H9 (cell line): ENCODE measurements around the gene SLF1. TPM values are rescaled to one million over a fixed set of nuclear protein-coding genes. Genes with fewer than 3 reads are reported as not detected.

Experiments
- DNase-seq: peaks from one replicate; pipeline ENCODE4 v3.0.0-alpha.2; 2017
- H2AFZ ChIP-seq: one replicate; pipeline ENCODE4 v1.6.1; 2013; ENCODE audit warnings: mild to moderate bottlenecking, low read length, control low read depth, moderate library complexity
- H2AK5ac ChIP-seq: 2 replicates; pipeline ENCODE4 v1.6.1; 2013; ENCODE audit warnings: low read length, control low read depth, mixed read lengths; ENCODE audit not compliant: insufficient read length
- H2BK120ac ChIP-seq: one replicate; pipeline ENCODE4 v1.6.1; 2013; ENCODE audit warnings: low read depth, mild to moderate bottlenecking, low read length, control low read depth, inconsistent platforms; ENCODE audit not compliant: poor library complexity, severe bottlenecking
- H2BK12ac ChIP-seq: 2 replicates; pipeline ENCODE4 v1.6.1; 2013; ENCODE audit warnings: low read length, control low read depth, mixed read lengths, low read depth; ENCODE audit not compliant: insufficient read length
- H2BK15ac ChIP-seq: 2 replicates; pipeline ENCODE4 v1.6.1; 2013; ENCODE audit warnings: low read depth, low read length, control low read depth
- H2BK20ac ChIP-seq: one replicate; pipeline ENCODE4 v1.6.1; 2013; ENCODE audit warnings: low read depth, mild to moderate bottlenecking, low read length, control low read depth, inconsistent platforms; ENCODE audit not compliant: poor library complexity, severe bottlenecking
- H2BK5ac ChIP-seq: 2 replicates; pipeline ENCODE4 v1.6.1; 2013; ENCODE audit warnings: low read length, control low read depth, mixed read lengths; ENCODE audit not compliant: insufficient read length
- H3K14ac ChIP-seq: 2 replicates; pipeline ENCODE4 v1.6.1; 2013; ENCODE audit warnings: low read length, control low read depth; ENCODE audit not compliant: insufficient read depth
- H3K18ac ChIP-seq: 2 replicates; pipeline ENCODE4 v1.6.1; 2013; ENCODE audit warnings: low read depth, mild to moderate bottlenecking, mixed read lengths, low read length, control low read depth; ENCODE audit not compliant: insufficient read length
- H3K23ac ChIP-seq: 2 replicates; pipeline ENCODE4 v1.6.1; 2013; ENCODE audit warnings: low read length, control low read depth, mixed read lengths, low read depth; ENCODE audit not compliant: insufficient read length
- H3K23me2 ChIP-seq: 2 replicates; pipeline ENCODE4 v1.6.1; 2013; ENCODE audit warnings: low read depth, mild to moderate bottlenecking, mixed read lengths, low read length, control low read depth; ENCODE audit not compliant: insufficient read length, poor library complexity, severe bottlenecking
- H3K27ac ChIP-seq: 2 replicates; pipeline ENCODE4 v1.5.1; 2013; ENCODE audit warnings: low read length, control low read depth, mixed read lengths, low read depth; ENCODE audit not compliant: insufficient read length
- H3K27me3 ChIP-seq: 2 replicates; pipeline ENCODE4 v1.6.1; 2013; ENCODE audit warnings: low read length, control low read depth, inconsistent platforms; ENCODE audit not compliant: insufficient read depth
- H3K4ac ChIP-seq: 2 replicates; pipeline ENCODE4 v1.6.1; 2013; ENCODE audit warnings: low read depth, mild to moderate bottlenecking, control low read depth, inconsistent platforms, low read length, moderate library complexity
- H3K4me1 ChIP-seq: 2 replicates; pipeline ENCODE4 v1.6.1; 2013; ENCODE audit warnings: low read length, control low read depth, inconsistent platforms; ENCODE audit not compliant: insufficient read depth
- H3K4me2 ChIP-seq: 2 replicates; pipeline ENCODE4 v1.6.1; 2013; ENCODE audit warnings: low read length, control low read depth, mixed read lengths; ENCODE audit not compliant: insufficient read length, insufficient read depth
- H3K56ac ChIP-seq: 2 replicates; pipeline ENCODE4 v1.6.1; 2013; ENCODE audit warnings: low read depth, mild to moderate bottlenecking, mixed read lengths, low read length, control low read depth; ENCODE audit not compliant: insufficient read length
- H3K79me1 ChIP-seq: 2 replicates; pipeline ENCODE4 v1.6.1; 2013; ENCODE audit warnings: low read depth, mild to moderate bottlenecking, moderate library complexity, low read length, control low read depth, inconsistent platforms; ENCODE audit not compliant: insufficient read depth, poor library complexity, severe bottlenecking
- H3K79me2 ChIP-seq: 2 replicates; pipeline ENCODE4 v1.6.1; 2013; ENCODE audit warnings: low read length, control low read depth, inconsistent platforms; ENCODE audit not compliant: insufficient read depth
- H3K9ac ChIP-seq: 2 replicates; pipeline ENCODE4 v1.6.1; 2013; ENCODE audit warnings: low read length, control low read depth, mixed read lengths; ENCODE audit not compliant: insufficient read length; ENCODE audit errors: extremely low read depth
- H3K9me3 ChIP-seq: one replicate; pipeline ENCODE4 v1.6.1; 2013; ENCODE audit warnings: low read depth, low read length, inconsistent platforms; ENCODE audit not compliant: control insufficient read depth
- H3T11ph ChIP-seq: one replicate; pipeline ENCODE4 v1.6.1; 2013; ENCODE audit warnings: mild to moderate bottlenecking, low read length, control low read depth, inconsistent platforms
- H4K20me1 ChIP-seq: one replicate; pipeline ENCODE4 v1.6.1; 2013; ENCODE audit not compliant: control insufficient read depth, insufficient read length, insufficient read depth
- H4K5ac ChIP-seq: 2 replicates; pipeline ENCODE4 v1.6.1; 2013; ENCODE audit warnings: low read depth, mild to moderate bottlenecking, mixed read lengths, low read length, control low read depth; ENCODE audit not compliant: insufficient read length
- H4K8ac ChIP-seq: replicated peaks from 2 replicates; pipeline ENCODE4 v1.6.1; 2013; ENCODE audit warnings: low read length, control low read depth, mixed read lengths, low read depth; ENCODE audit not compliant: insufficient read length
- H4K91ac ChIP-seq: 2 replicates; pipeline ENCODE4 v1.6.1; 2013; ENCODE audit warnings: low read depth, mild to moderate bottlenecking, moderate library complexity, mixed read lengths, low read length, control low read depth; ENCODE audit not compliant: insufficient read length
- H3K27ac Mint-ChIP-seq, 3 experiments: 2 replicates in 2 of 3; 3 replicates in 1 of 3; pipeline ENCODE4 v1.8.0; 2020 to 2021; ENCODE audit warnings: mixed read lengths in 3 of 3, mild to moderate bottlenecking in 1 of 3, moderate library complexity in 1 of 3
- H3K27me3 Mint-ChIP-seq: 2 replicates; pipeline ENCODE4 v1.8.0; 2021; ENCODE audit warnings: low read depth, mild to moderate bottlenecking, moderate library complexity, mixed read lengths
- H3K36me3 Mint-ChIP-seq, 3 experiments: 2 replicates in 2 of 3; 3 replicates in 1 of 3; pipeline ENCODE4 v1.8.0; 2020 to 2021; ENCODE audit warnings: low read depth in 3 of 3, mixed read lengths in 3 of 3; ENCODE audit not compliant: insufficient read depth in 1 of 3
- H3K4me1 Mint-ChIP-seq, 2 experiments: 2 replicates each; pipeline ENCODE4 v1.8.0; 2020; ENCODE audit warnings: mixed read lengths in 2 of 2
- H3K4me3 Mint-ChIP-seq, 2 experiments: 2 replicates in 1 of 2; 3 replicates in 1 of 2; pipeline ENCODE4 v1.8.0; 2020 to 2021; ENCODE audit warnings: mild to moderate bottlenecking in 2 of 2, mixed read lengths in 2 of 2, moderate library complexity in 1 of 2
- H3K9me3 Mint-ChIP-seq, 2 experiments: 2 replicates in 1 of 2; 3 replicates in 1 of 2; pipeline ENCODE4 v1.8.0; 2020; ENCODE audit warnings: mild to moderate bottlenecking in 2 of 2, mixed read lengths in 2 of 2, moderate library complexity in 1 of 2
- CTCF ChIP-seq: fragments of 200-600 bp; sonication (generic); conservative IDR thresholded peaks from 3 replicates; pipeline ENCODE4 v1.8.0; 2021; ENCODE audit warnings: antibody characterized with exemption, mild to moderate bottlenecking
- WGBS: extraction: QIAGEN DNeasy Blood & Tissue Kit; methylation state at CpG from one replicate; pipeline ENCODE4 v1.1.7; 2013; ENCODE audit warnings: missing lambda C conversion rate, low lambda C conversion rate, mixed read lengths; ENCODE audit not compliant: insufficient read length; ENCODE audit errors: extremely low coverage; 5-methylcytosine and 5-hydroxymethylcytosine counted together
- total RNA-seq: library from RNA; stranded (reverse); gene quantifications from 2 replicates; pipeline ENCODE4 v1.2.1, GENCODE V29; 2021

SLF1 gene
- total RNA-seq, 1 experiment from 2014 or later: 12.5 TPM

- Histone ChIP-seq H2AFZ (no peak overlapping the region), H4K91ac (no peak overlapping the region), H3K27me3 (no peaks in the 10 kb centered on the region), H3K56ac (no peak overlapping the region), H2AK5ac (no peak overlapping the region), H2BK20ac (no peak overlapping the region), H3K18ac (no peak overlapping the region), H3K23ac (no peak overlapping the region), H3K14ac (no peak overlapping the region), H2BK120ac (no peak overlapping the region), H3K27ac (no peak overlapping the region), H3K4me2 (no peak overlapping the region), H3K79me1 (no peaks in the 10 kb centered on the region), H4K20me1 (no peaks in the 10 kb centered on the region), H2BK15ac (no peak overlapping the region), H4K8ac (no peak overlapping the region), H4K5ac (no peak overlapping the region), H2BK12ac (no peak overlapping the region), H3K79me2 (no peaks in the 10 kb centered on the region), H3K9me3 (no peaks in the 10 kb centered on the region), H3K4ac (no peak overlapping the region), H3K23me2 (no peaks in the 10 kb centered on the region), H3K4me1 (no peaks in the 10 kb centered on the region), H2BK5ac (no peak overlapping the region), H3K9ac (no peak overlapping the region), H3T11ph (no peak overlapping the region)
- H3K27ac Mint-ChIP-seq: peak overlapping the region; percentile 54 to 80 (median 65); a peak in 4 of 7 replicates
- H3K4me1 Mint-ChIP-seq: peaks cover 8 to 11% of the 10 kb centered on the region in 2 experiments
- H3K36me3 Mint-ChIP-seq: peaks cover 1 to 18% (median 12%) of the 10 kb centered on the region in 3 experiments; a peak in 5 of 7 replicates
- H3K27me3 Mint-ChIP-seq: no peaks in the 10 kb centered on the region
- H3K4me3 Mint-ChIP-seq: no peak overlapping the region
- no peak for DNase-seq
- TF ChIP-seq CTCF: no peak
- no peaks in the 10 kb centered on the region for H3K9me3 Mint-ChIP-seq
- WGBS: no CpG with 5 or more reads among the region's 4 CpGs
Observed at GRCh38 chr5:94691949-94692348, 73.5 kb downstream of the SLF1 start.
